ENCODE data around the gene INPP5J.

Gene INPP5J

DNA sequence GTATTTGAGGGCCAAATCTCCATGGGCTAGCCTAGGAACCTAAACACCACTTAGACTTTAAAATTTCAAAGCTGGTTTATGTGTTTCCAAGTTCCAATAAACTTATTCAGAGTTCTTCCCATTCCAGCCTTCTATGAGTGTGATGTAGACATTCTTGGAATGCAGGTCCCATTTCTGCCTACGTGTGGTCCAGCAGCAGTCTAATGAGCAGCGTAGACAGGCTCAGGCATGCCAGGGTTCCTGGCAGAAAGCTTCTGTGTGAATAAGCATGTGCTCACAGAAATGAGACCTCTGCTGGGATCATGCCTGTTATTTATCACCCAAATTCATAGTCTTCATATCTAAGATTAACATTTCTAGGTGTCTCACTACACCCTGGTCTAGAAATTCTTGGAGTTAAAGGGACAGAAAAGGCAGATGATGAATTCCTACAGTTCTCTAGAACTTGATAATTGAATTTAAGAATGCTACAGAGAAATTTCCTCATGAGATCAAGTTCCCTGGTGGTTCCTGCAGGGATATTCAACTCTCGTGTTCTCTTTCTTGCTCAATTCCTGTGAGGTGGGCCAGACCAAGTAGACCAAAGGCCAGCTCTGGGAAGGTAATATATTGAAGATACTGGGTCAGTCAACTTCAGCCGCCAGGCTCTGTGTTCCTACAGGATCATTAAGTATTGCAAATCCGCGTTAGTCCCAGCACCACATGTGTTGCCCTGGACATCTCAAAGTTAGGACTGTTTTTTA is 54.8 kb downstream of the INPP5J start:
- Mint-ChIP-seq H3K27ac (no peak overlapping the region), H3K27me3 (ENCODE audit: low read depth) (no peaks in the 10 kb centered on the region), H3K9me3 (no peaks in the 10 kb centered on the region), H3K4me1 (ENCODE audit: low read depth) (peaks cover 7% of the 10 kb centered on the region), H3K4me3 (no peak overlapping the region), H3K36me3 (ENCODE audit: low read depth) (peaks cover 14% of the 10 kb centered on the region)
- DNase-seq (ENCODE audit: low spot score), result no peak

DNA sequence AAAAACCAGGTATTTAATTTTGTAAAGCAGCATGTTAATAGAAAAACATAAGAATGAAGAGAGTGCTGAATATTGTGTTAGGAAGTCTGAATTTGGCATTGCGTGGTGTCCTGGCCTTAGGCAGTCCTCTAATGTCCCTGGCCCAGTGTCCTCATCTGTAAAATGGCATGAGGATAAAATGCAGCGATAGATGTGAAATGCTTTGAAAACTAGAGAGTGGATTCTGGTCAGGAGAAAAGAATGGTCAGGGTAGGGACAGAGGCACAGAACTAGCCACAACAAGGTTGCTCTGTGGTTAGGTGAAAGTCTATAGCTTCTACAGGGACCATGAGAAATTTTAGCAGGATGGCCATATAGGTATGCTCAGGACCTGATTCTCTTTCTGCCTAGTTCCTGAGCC is 56.1 kb downstream of the INPP5J start:
- no peaks in the 10 kb centered on the region for H3K27me3 Mint-ChIP-seq (ENCODE audit: low read depth)
- peaks cover 12% of the 10 kb centered on the region for H3K36me3 Mint-ChIP-seq (ENCODE audit: low read depth)
- peaks cover under 1% of the 10 kb centered on the region for H3K4me1 Mint-ChIP-seq (ENCODE audit: low read depth)
- H3K9me3 Mint-ChIP-seq, result no peaks in the 10 kb centered on the region
- H3K4me3 Mint-ChIP-seq, result no peak overlapping the region
- no peak overlapping the region for H3K27ac Mint-ChIP-seq
- DNase-seq (ENCODE audit: low spot score), result no peak

DNA sequence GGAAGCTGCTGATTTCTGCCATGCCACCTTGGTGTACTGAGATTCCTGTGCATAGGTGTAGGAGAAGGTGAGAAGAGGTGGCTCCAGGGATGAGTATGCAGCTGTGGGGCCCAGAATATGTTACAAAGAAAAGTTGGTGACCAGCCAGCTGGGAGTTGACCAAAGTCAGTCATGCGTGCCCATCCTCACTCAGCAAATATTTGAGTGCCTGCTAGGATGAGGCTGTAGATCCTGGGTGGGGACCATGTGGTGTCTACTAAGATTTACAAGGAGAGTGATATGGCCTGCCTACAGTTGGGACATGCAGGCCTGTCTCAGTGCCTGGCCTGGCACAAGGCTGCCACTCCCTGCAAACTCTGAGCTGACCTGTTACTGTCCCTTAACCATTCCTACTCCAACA is 56.6 kb downstream of the INPP5J start:
- DNase-seq (ENCODE audit: low spot score), result no peak
- no peaks in the 10 kb centered on the region for H3K27me3 Mint-ChIP-seq (ENCODE audit: low read depth)
- no peaks in the 10 kb centered on the region for H3K9me3 Mint-ChIP-seq
- H3K36me3 Mint-ChIP-seq (ENCODE audit: low read depth), result peaks cover 12% of the 10 kb centered on the region
- no peaks in the 10 kb centered on the region for H3K4me1 Mint-ChIP-seq (ENCODE audit: low read depth)
- no peak overlapping the region for H3K27ac Mint-ChIP-seq
- H3K4me3 Mint-ChIP-seq, result no peak overlapping the region

DNA sequence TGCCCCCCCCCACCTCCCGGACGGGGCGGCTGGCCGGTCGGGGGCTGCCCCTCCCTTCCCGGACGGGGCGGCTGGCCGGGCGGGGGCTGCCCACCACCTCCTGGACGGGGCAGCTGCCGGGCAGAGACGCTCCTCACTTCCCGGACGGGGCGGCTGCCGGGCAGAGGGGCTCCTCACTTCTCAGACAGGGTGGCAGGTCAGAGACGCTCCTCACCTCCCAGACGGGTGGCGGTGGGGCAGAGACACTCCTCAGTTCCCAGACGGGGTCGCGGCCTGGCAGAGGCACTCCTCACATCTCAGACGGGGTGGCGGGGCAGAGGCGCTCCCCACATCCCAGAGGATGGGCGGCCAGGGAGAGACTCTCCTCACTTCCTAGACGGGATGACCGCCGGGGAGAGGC is 61.2 kb downstream of the INPP5J start:
- Mint-ChIP-seq H3K9me3 (no peaks in the 10 kb centered on the region), H3K4me3 (no peak overlapping the region), H3K27me3 (ENCODE audit: low read depth) (no peaks in the 10 kb centered on the region), H3K27ac (no peak overlapping the region), H3K36me3 (ENCODE audit: low read depth) (peaks cover 21% of the 10 kb centered on the region), H3K4me1 (ENCODE audit: low read depth) (no peaks in the 10 kb centered on the region)
- no peak for DNase-seq (ENCODE audit: low spot score)

Measured in T-helper 2 cell treated with Interferon-gamma antibody and Interleukin-4, amounts not matched to agents 5 μg/mL and 100 μg/mL, for 36 hours (primary cell).